Measurements from ENCODE around the gene ARHGAP26. TPM values are rescaled to one million over a fixed set of nuclear protein-coding genes. Genes with fewer than 3 reads are reported as not detected.
"Not testable (repeated sequence)": the region's sequence is repeated elsewhere in the genome, so short reads cannot be mapped to it uniquely, and the experiment has no call there.

ARHGAP26 gene
- total and polyA plus RNA-seq, 7 experiments from 2014 or later = 10.5 to 123 (median 22.7) TPM

GRCh38 chr5:142946547-142947426 is 176.6 kb downstream of the ARHGAP26 start:
- peaks cover 0 to under 1% of the 10 kb centered on the region in 2 donors for H3K4me1 ChIP-seq (ENCODE audit: control insufficient read depth in 2 of 2, insufficient read depth in 2 of 2, low read length in 2 of 2)
- Mint-ChIP-seq H3K4me3 (no peak overlapping the region), H3K36me3 (peaks cover 0 to 49% (median 20%) of the 10 kb centered on the region in 5 donors), H3K4me1 (peaks cover 6 to 45% (median 20%) of the 10 kb centered on the region in 7 donors), H3K27ac (no peak overlapping the region), H3K9me3 (peaks cover 0 to 3% (median 0%) of the 10 kb centered on the region in 11 donors), H3K27me3 (no peaks in the 10 kb centered on the region)
- DNase-seq (no peak), ATAC-seq (no peak)
- CTCF ChIA-PET = interaction anchor here (0.6 kb wide), 1 partner anchor 81 kb away, joined by 3 read pairs; no protein-coding TSS in a partner anchor
- H3K9me3 ChIP-seq (ENCODE audit: control insufficient read depth in 2 of 3, low read length in 3 of 3) = no peaks in the 10 kb centered on the region
- intact Hi-C loops (cut with micrococcal nuclease) = no loop called here
- no peak overlapping the region for H3K27ac ChIP-seq (ENCODE audit: low read depth, low read length)
- POLR2A ChIA-PET = no interaction called here
- H3K4me3 ChIP-seq (ENCODE audit: low read length) = no peak overlapping the region
- H3K27me3 ChIP-seq (ENCODE audit: control insufficient read depth in 2 of 2, insufficient read depth in 2 of 2, low read length in 2 of 2) = no peaks in the 10 kb centered on the region
- H3K36me3 ChIP-seq (ENCODE audit: control insufficient read depth in 2 of 3, insufficient read depth in 3 of 3, low read length in 3 of 3) = no peaks in the 10 kb centered on the region

DNA sequence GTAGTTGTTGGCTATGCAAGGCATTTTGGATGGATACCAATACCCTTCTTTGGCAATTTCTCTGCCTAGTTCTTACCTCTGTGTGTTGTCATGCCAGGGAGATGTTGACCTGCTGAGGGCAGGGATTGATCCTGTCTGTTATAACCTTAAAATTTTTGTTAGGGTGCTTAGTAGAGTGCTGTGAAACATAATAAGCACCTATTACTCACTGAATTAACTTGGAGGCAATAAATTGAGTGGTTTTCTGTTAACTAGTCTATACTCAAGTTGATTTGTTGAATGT is 177.2 kb downstream of the ARHGAP26 start:
- CTCF ChIA-PET = interaction anchor here (0.6 kb wide), 1 partner anchor 81 kb away, joined by 3 read pairs; no protein-coding TSS in a partner anchor
- ATAC-seq = no peak
- H3K4me3 ChIP-seq (ENCODE audit: low read length) = no peak overlapping the region
- peaks cover 0 to 6% of the 10 kb centered on the region in 2 donors for H3K4me1 ChIP-seq (ENCODE audit: control insufficient read depth in 2 of 2, insufficient read depth in 2 of 2, low read length in 2 of 2)
- no peaks in the 10 kb centered on the region for H3K27me3 Mint-ChIP-seq
- H3K27me3 ChIP-seq (ENCODE audit: control insufficient read depth in 2 of 2, insufficient read depth in 2 of 2, low read length in 2 of 2) = no peaks in the 10 kb centered on the region
- H3K36me3 ChIP-seq (ENCODE audit: control insufficient read depth in 2 of 3, insufficient read depth in 3 of 3, low read length in 3 of 3) = no peaks in the 10 kb centered on the region
- H3K4me3 Mint-ChIP-seq = no peak overlapping the region
- DNase-seq = no peak
- no peak overlapping the region for H3K27ac ChIP-seq (ENCODE audit: low read depth, low read length)
- H3K27ac Mint-ChIP-seq = no peak overlapping the region
- peaks cover 6 to 51% (median 20%) of the 10 kb centered on the region in 7 donors for H3K4me1 Mint-ChIP-seq
- POLR2A ChIA-PET = no interaction called here
- no peaks in the 10 kb centered on the region for H3K9me3 ChIP-seq (ENCODE audit: control insufficient read depth in 2 of 3, low read length in 3 of 3)
- H3K36me3 Mint-ChIP-seq = peaks cover 2 to 55% (median 20%) of the 10 kb centered on the region in 5 donors
- intact Hi-C loops (cut with micrococcal nuclease) = no loop called here
- peaks cover 0 to 5% (median 0%) of the 10 kb centered on the region in 11 donors for H3K9me3 Mint-ChIP-seq

DNA sequence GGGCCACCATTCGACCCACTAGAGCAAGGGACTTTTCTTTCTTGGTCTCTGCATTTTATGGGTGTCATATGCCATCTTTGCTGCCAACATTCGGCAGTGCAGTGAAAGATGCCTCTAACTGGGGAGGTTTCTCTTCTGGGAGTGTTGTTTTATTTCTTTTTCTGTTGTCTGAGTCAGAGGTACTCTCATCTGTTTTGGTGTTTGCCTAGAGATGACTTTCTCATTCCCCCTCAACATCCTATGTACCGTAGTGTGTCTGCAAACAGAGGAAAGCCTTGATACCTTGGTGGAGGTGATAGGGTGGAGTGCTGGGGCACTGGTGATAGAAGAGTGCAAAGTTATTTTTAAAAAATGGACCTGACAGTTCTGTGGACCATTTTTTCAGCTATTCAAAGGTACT is 182.1 kb downstream of the ARHGAP26 start:
- CTCF ChIA-PET = no interaction called here
- no peaks in the 10 kb centered on the region for H3K9me3 ChIP-seq (ENCODE audit: control insufficient read depth in 2 of 3, low read length in 3 of 3)
- H3K27me3 ChIP-seq (ENCODE audit: control insufficient read depth in 2 of 2, insufficient read depth in 2 of 2, low read length in 2 of 2) = no peaks in the 10 kb centered on the region
- H3K27ac ChIP-seq (ENCODE audit: low read depth, low read length) = no peak overlapping the region
- ATAC-seq (no peak), DNase-seq (no peak)
- Mint-ChIP-seq H3K4me3 (no peak overlapping the region), H3K4me1 (peaks cover 0 to 28% (median 12%) of the 10 kb centered on the region in 7 donors), H3K36me3 (peaks cover 3 to 54% (median 28%) of the 10 kb centered on the region in 5 donors), H3K27ac (peak overlapping the region in 2 of 9 donors; percentile 15 to 45), H3K9me3 (peaks cover 0 to 5% (median 0%) of the 10 kb centered on the region in 11 donors), H3K27me3 (no peaks in the 10 kb centered on the region)
- intact Hi-C loops (cut with micrococcal nuclease) = no loop called here
- POLR2A ChIA-PET = no interaction called here
- H3K4me1 ChIP-seq (ENCODE audit: control insufficient read depth in 2 of 2, insufficient read depth in 2 of 2, low read length in 2 of 2) = peaks cover 0 to 8% of the 10 kb centered on the region in 2 donors
- no peaks in the 10 kb centered on the region for H3K36me3 ChIP-seq (ENCODE audit: control insufficient read depth in 2 of 3, insufficient read depth in 3 of 3, low read length in 3 of 3)
- no peak overlapping the region for H3K4me3 ChIP-seq (ENCODE audit: low read length)

DNA sequence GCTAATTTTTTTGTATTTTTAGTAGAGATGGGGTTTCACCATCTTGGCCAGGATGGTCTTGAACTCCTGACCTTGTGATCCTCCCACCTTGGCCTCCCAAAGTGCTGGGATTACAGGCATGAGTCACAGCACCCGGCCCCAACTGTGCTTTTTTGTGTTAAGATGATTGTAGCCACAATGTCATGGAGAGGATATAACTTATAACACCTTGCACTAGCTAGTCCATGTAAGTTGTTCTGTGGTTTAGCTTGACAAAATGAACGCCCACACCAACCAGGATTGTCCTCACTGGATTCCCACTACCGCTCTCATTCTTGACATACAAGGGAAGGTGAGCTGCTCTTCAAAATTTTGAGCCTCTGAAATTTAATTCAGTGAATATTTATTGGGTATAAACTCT is 182.7 kb downstream of the ARHGAP26 start:
- H3K9me3 ChIP-seq (ENCODE audit: control insufficient read depth in 2 of 3, low read length in 3 of 3); intact Hi-C loops (cut with micrococcal nuclease); ATAC-seq; H3K27me3 ChIP-seq (ENCODE audit: control insufficient read depth in 2 of 2, insufficient read depth in 2 of 2, low read length in 2 of 2); H3K27ac ChIP-seq (ENCODE audit: low read depth, low read length); DNase-seq; H3K27ac Mint-ChIP-seq; H3K9me3 Mint-ChIP-seq; H3K4me3 ChIP-seq (ENCODE audit: low read length); H3K4me1 ChIP-seq (ENCODE audit: control insufficient read depth in 2 of 2, insufficient read depth in 2 of 2, low read length in 2 of 2); H3K4me3 Mint-ChIP-seq; H3K36me3 ChIP-seq (ENCODE audit: control insufficient read depth in 2 of 3, insufficient read depth in 3 of 3, low read length in 3 of 3); H3K27me3 Mint-ChIP-seq; CTCF ChIA-PET; POLR2A ChIA-PET: not testable (repeated sequence)
- peaks cover 4 to 30% (median 12%) of the 10 kb centered on the region in 7 donors for H3K4me1 Mint-ChIP-seq
- H3K36me3 Mint-ChIP-seq = peaks cover 3 to 51% (median 28%) of the 10 kb centered on the region in 5 donors

GRCh38 chr5:142954455-142954854 is 184.3 kb downstream of the ARHGAP26 start:
- Mint-ChIP-seq H3K27ac (no peak overlapping the region), H3K36me3 (peaks cover 3 to 50% (median 23%) of the 10 kb centered on the region in 5 donors), H3K27me3 (no peaks in the 10 kb centered on the region), H3K9me3 (peaks cover 0 to 5% (median 0%) of the 10 kb centered on the region in 11 donors), H3K4me3 (no peak overlapping the region), H3K4me1 (peaks cover 5 to 31% (median 16%) of the 10 kb centered on the region in 7 donors)
- intact Hi-C loops (cut with micrococcal nuclease) = no loop called here
- ChIA-PET POLR2A (no interaction called here), CTCF (no interaction called here)
- Histone ChIP-seq H3K27me3 (ENCODE audit: control insufficient read depth in 2 of 2, insufficient read depth in 2 of 2, low read length in 2 of 2) (no peaks in the 10 kb centered on the region), H3K4me1 (ENCODE audit: control insufficient read depth in 2 of 2, insufficient read depth in 2 of 2, low read length in 2 of 2) (peaks cover 0 to 19% of the 10 kb centered on the region in 2 donors), H3K9me3 (ENCODE audit: control insufficient read depth in 2 of 3, low read length in 3 of 3) (no peaks in the 10 kb centered on the region), H3K4me3 (ENCODE audit: low read length) (no peak overlapping the region), H3K36me3 (ENCODE audit: control insufficient read depth in 2 of 3, insufficient read depth in 3 of 3, low read length in 3 of 3) (no peaks in the 10 kb centered on the region), H3K27ac (ENCODE audit: low read depth, low read length) (no peak overlapping the region)
- DNase-seq (no peak), ATAC-seq (no peak)

- intact Hi-C loops (cut with micrococcal nuclease) = no loop called here
- H3K9me3 Mint-ChIP-seq = peaks cover 0 to 5% (median 0%) of the 10 kb centered on the region in 11 donors
- Histone ChIP-seq H3K27me3 (ENCODE audit: control insufficient read depth in 2 of 2, insufficient read depth in 2 of 2, low read length in 2 of 2) (no peaks in the 10 kb centered on the region), H3K36me3 (ENCODE audit: control insufficient read depth in 2 of 3, insufficient read depth in 3 of 3, low read length in 3 of 3) (no peaks in the 10 kb centered on the region), H3K9me3 (ENCODE audit: control insufficient read depth in 2 of 3, low read length in 3 of 3) (no peaks in the 10 kb centered on the region), H3K27ac (ENCODE audit: low read depth, low read length) (no peak overlapping the region), H3K4me1 (ENCODE audit: control insufficient read depth in 2 of 2, insufficient read depth in 2 of 2, low read length in 2 of 2) (peaks cover 0 to 28% of the 10 kb centered on the region in 2 donors), H3K4me3 (ENCODE audit: low read length) (no peak overlapping the region)
- H3K27me3 Mint-ChIP-seq = no peaks in the 10 kb centered on the region
- POLR2A ChIA-PET = no interaction called here
- DNase-seq (no peak), ATAC-seq (no peak)
- CTCF ChIA-PET = no interaction called here
- no peak overlapping the region for H3K27ac Mint-ChIP-seq
- no peak overlapping the region for H3K4me3 Mint-ChIP-seq
- H3K36me3 Mint-ChIP-seq = peaks cover 3 to 44% (median 14%) of the 10 kb centered on the region in 5 donors
- peaks cover 5 to 29% (median 14%) of the 10 kb centered on the region in 7 donors for H3K4me1 Mint-ChIP-seq
Observed at GRCh38 chr5:142955628-142956027, 185.5 kb downstream of the ARHGAP26 start.

Data from naive thymus-derived CD4-positive, alpha-beta T cell (primary cell).